GM19023 (cell line): Measurements from ENCODE around the gene RETNLB.

Source experiments
- ATAC-seq: cut with Tn5 transposase; IDR thresholded peaks from one replicate; pipeline ENCODE4 v1.9.1; 2021; ENCODE audit warnings: mild to moderate bottlenecking, moderate library complexity; ENCODE audit not compliant: unreplicated experiment

The RETNLB gene, protein sequence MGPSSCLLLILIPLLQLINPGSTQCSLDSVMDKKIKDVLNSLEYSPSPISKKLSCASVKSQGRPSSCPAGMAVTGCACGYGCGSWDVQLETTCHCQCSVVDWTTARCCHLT

GRCh38 chr3:108757404-108757982 lies at the start of gene RETNLB:
RETNLB (minus strand) TSS chr3:108757410; CDS start chr3:108757185, 225 bp downstream.
- no peak for ATAC-seq

GRCh38 chr3:108806316-108806715 lies 49.1 kb upstream of the RETNLB start:
- ATAC-seq = no peak

- no peak for ATAC-seq
Measured at GRCh38 chr3:108804966-108805365, 47.8 kb upstream of the RETNLB start.

GRCh38 chr3:108804437-108804836 lies 47.2 kb upstream of the RETNLB start:
- ATAC-seq = no peak

- no peak for ATAC-seq
Measured at GRCh38 chr3:108791473-108791872, 34.3 kb upstream of the RETNLB start.

GRCh38 chr3:108780235-108780634 lies 23.0 kb upstream of the RETNLB start:
- ATAC-seq = no peak

DNA sequence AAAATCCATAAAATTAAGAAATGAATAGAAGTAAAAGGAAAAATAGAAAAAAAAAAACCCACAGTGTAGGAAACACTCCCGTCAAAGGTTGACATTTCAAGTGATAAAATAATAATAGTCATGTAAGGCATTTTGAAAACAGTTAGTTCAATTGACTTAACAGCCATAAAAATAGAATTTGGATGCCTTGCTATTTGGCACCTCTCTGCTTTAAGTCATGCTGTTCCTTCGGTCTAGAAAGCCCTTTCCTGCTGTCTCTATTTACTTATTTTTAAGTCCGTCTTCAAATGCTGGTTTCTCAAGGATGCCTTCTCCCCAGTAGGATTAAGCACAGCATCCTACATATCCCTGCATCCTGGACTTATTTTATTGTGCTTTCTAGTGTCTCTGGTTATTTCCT lies 22.3 kb upstream of the RETNLB start:
- ATAC-seq = no peak

DNA sequence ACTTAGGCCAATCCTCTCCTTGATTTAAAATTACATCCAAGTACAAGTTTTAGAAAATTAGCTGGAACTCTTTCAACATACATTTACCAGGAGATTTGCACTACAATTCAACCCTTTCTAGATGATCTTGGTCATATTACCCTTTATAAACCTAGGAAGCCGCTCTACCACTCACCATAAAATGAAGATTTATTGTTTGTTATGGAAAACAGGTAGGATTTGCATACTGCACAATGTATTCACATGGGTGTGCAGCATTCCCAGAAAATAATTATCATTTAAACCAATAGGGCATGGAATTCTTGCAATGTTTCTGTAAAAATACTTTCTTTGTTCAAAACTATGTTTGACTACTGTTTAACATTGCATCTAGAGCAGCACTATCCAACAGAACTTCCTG lies 18.4 kb upstream of the RETNLB start:
- ATAC-seq = no peak

GRCh38 chr3:108767253-108767652 lies 10.0 kb upstream of the RETNLB start:
- no peak for ATAC-seq

DNA sequence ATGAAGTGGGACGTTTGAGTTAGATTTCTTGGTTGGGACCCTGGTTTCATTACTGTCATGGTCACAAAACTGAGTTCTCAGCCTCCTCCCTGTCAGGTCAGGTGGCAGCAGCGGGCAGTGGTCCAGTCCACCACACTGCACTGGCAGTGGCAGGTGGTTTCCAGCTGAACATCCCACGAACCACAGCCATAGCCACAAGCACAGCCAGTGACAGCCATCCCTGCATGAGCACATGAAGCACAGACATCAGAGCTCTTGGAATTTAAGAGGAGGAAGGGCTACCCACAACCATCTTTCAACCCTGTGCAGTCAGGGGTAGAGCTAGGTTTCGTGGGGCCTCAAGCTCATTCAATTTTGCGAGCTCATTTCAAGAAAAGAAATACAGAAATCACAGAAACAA lies 1.5 kb downstream of the RETNLB start:
- no peak for ATAC-seq

DNA sequence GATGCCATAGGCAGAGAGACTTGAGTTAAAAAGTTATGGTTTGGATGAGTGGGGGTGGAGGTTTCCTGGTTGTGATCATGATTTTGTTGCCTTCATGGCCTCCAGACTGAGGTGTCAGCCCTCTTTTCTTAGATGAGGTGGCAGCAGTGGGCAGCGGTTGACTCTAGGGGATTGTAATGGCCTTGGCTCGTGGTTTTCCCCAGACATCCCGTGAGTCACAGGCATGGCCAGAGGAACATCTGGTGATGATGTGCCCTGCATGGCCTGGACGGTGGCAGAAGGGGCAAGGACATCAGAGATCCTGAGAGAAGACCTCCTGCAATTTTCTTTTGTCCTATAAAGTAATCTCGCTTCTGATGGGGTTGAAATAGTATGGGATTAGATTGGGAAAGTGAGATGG lies 12.4 kb downstream of the RETNLB start:
- no peak for ATAC-seq

- ATAC-seq = no peak
Measured at GRCh38 chr3:108742929-108743328, 14.3 kb downstream of the RETNLB start.

- ATAC-seq = no peak
Measured at GRCh38 chr3:108736821-108737220, 20.4 kb downstream of the RETNLB start.

GRCh38 chr3:108728934-108729333 lies 28.3 kb downstream of the RETNLB start:
- ATAC-seq = no peak

DNA sequence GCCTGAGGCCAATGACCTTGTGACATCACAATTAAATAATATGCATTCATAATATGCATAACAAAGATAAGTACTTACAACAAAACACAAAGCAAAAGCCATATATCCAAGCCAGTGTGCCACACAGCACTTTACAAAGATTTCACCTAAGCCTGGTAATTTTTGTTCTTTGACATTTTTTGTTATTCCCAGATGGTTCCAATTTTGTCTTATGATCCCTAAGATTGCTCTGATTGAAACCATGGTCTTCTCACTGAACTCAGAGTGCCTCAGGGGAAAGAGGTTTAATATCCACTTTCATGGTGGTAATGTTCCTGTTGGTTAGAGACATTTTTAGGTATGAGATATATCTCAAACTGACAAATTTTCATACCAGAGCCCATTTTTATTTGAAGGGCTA lies 29.1 kb downstream of the RETNLB start:
- ATAC-seq = no peak

DNA sequence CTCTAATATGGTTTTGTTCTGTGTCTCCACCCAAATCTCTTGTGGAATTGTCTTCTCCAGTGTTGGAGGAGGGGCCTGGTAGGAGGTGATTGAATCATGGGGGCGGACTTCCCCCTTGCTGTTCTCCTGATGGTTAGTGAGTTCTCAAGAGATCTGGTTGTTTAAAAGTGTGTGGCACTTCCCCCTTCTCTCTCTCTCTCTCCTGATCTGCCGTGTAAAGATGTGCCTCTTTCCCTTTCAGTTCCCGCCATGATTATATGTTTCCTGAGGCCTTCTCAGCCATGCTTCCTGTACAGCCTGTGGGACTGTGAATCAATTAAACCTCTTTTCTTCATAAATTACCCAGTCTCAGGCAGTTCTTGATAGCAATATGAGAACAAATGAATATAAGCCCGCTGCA lies 33.1 kb downstream of the RETNLB start:
- ATAC-seq = no peak

GRCh38 chr3:108722724-108723123 lies 34.5 kb downstream of the RETNLB start:
- ATAC-seq = no peak

DNA sequence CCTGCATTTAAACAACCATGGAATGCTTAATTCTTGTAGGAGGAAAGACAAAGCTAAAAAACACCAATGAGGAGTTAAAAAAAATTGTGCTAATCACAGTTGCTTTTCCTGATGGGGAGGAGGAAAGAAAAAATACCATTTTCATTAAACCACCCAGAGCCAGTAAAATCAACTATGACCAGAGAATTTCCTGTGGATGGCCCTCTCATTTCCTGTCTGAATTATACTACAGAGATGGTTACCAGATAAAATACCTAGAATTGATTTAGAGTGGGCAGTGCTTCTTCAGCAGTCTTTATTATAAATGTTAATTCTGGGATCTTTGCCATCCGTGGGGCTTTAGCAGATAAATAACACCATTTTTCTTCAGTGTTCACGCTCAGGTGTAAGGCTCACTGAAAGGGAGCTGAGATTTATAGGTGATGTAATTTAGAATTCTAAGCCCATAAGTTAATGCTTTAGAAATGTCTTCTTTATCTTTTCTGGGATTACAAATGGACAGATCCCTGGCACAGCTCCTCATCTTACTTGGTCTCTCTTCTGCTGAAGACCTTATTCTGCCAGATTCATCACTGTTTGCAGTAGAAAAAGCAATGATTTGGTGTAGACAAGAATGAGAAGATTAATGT lies 37.9 kb downstream of the RETNLB start:
- ATAC-seq = no peak

DNA sequence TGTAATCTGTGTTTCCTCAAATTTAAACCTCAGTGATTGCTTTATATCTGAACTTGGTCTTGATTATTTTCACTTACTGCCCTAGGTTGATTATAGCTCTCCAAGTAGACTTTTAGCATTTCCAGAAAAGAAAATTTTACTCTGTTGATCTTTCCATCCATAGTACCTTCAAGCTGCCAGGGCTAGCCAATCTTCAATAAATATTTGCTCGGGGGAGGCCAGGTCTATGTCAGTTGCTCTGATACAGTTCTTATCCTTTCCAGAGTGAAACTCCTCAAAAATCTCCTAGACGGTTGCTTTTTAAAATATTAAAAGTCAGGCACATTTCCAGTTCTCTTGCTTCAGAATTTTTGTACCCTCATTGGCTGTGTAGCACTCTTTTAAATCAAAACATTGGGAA lies 38.8 kb downstream of the RETNLB start:
- ATAC-seq = no peak

- no peak for ATAC-seq
Measured at GRCh38 chr3:108713816-108714215, 43.4 kb downstream of the RETNLB start.

DNA sequence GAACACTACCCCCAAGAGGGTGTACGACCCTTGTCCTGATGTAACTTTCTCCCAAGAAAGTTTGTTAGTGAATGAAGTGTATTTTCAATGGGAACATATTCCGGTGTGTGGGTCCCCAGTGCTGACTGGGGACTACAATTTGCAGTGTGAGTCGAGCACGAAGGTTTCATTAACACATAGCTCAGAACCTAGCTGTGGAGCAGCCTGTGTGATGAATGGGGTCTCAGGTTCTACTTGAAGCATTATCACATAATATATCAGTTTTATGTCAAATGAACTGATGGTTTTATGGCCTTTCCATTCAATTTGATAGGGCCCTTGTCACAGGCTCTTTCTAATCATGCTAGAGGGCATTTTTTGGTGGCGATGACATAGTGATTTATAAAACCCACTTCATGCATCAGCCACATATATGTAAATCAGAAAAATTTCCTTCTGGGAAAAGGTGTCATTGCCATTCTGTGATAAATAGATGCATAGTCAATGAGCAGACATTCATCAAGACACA lies 44.1 kb downstream of the RETNLB start:
- no peak for ATAC-seq
